NCI-H524 (cell line): ENCODE measurements around the gene PPARA.
A peak's percentile ranks its signal among the peaks of the same experiment; 100 is the strongest.
"Not testable (repeated sequence)": the region's sequence is repeated elsewhere in the genome, so short reads cannot be mapped to it uniquely, and the experiment has no call there.

ENCODE experiments used
- DNase-seq, 2 experiments: peaks; one replicate each; lab custom pipeline; 2025; lab: John Stamatoyannopoulos, UW

PPARA gene

DNA sequence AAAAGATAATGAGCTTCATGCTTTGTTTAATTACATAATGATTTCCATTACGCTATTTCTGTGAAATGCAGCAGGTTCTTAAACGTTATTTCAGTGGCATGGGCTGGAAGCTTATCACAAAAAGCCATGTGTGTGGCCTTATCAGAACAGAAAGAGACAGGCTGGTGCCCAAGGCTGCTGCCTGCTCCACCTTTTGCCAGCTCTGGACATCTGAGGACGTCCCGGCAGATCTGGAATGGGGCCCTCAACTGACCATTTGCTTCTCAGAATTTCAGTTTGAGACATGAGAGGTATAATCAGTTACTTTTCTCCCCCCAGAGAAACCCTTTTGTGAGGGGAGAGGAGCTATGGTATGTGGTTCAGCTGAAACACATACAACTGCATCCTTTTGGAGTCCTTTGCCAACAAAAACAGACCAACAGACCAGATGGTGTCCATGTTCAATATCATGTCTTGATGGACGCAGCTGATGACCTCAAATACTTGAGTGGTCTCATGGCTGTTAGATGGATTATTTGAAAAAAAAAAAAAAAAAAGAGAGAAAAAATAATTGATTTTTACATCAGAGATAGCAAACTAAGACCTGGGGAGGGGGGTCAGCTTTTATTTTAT is 91.2 kb downstream of the PPARA start:
- DNase-seq, result no peak

GRCh38 chr22:46242076-46242475 is 91.8 kb downstream of the PPARA start:
- DNase-seq, result no peak

- DNase-seq, result no peak
Observed at GRCh38 chr22:46244771-46245170, 94.4 kb downstream of the PPARA start.

DNA sequence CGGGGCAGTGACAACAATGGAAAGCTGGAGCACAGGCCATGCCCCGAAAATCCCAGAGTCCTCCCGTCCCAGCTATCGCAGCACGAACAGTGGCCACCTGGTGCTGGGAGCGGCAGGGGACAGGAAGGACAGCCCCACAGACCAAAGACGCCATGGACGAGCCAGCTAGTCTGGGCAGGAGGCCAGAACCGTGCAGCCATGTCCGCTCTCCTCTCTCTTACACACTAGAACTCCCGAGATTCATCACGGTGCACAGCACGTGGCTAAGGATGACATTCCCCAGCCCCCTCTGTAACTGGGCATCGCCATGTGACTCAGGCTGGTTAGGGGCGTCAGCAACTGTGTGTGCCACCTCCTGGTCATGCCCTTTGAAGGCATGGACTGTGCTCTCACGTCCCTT is 95.2 kb downstream of the PPARA start:
- no peak for DNase-seq

DNA sequence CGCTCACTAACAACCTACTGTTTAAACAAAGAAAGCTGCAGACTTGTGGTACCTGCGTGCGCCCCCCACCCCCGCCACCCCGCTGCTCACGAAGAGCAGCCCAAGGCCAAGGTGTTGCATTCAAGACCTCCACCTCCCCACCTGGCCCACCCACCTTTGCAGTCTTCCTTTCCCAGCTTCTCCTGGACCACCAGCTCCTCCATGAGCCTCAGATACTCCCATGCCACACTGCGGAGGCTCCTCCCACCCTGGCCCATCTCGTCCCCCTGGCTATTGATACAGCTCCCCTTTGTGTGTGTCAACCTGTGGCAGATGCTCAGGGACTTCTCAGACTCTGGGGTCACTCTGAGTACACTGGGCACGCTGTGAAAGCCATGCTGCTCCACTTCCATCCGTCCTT is 95.9 kb downstream of the PPARA start:
- DNase-seq, result no peak

DNA sequence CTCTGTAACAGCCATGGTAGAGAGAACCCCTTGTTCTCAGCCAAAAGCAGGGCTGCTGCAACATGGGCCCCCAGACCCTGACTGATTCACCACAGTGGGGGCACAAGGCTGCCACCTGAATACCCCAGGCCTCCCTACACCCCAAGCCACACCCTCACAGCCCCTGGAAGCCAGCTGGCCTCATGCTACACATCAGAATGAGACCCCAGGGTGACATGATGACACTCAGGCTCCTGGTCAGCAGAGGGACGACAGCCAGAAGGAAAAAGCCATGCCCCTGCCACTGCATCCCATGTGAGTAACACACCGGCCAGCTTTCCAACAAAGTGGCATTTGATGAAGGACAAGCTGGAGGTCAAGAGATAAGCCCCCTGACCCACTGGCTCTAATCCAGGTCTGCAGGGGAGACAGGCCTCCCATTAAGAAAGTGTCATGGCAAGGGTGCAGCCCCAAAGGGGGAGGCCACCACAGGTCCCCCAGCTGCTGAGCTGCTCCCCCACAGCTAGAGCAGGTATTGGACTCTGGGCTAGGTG is 97.2 kb downstream of the PPARA start:
- no peak for DNase-seq

DNA sequence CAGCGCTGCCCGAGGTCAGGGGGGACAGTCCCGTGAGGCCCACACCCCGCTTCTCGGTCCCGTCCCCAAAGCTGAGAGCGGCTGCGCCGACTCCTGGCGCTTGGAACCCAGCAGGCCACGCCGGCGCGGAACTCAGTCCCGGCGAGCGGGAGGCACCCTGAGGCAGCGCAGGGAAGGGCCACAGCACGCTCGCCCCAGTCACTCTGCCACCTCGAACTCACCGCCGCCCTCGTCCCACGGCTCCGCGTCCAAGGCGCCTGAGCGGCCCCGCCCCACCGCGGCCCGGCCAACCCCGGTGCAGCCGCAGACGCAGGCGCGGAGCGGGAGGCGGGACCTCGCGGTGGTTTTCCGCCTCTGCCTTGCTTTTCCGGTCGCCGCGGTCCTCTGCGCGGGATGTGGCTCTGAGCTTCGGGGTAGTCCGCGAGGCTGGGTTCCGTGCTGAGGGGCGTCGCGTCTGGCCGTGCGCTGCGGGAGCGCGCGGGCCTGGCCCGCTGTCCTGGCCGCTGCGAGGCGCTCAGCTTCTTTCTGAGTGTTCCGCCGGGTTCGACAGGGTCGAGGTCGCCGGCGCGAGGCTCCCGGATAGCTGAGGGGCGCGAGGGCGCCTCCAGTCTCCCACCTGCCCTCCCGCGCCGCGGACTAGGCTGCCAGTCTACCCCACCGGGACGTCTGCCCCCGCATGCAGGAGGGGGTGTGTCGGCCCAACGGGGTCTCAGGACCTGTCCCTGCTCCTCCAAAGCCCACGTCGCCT is 99.9 kb downstream of the PPARA start, which contains the start of gene CDPF1:
CDPF1 (minus strand) TSS at position 259 of the 748 bp plus-strand sequence. CDS start 2,009 bp downstream, outside the sequence.
- peak; percentile 49 to 87 for DNase-seq

GRCh38 chr22:46250783-46251125 is 100.4 kb downstream of the PPARA start:
- DNase-seq, result no peak

DNA sequence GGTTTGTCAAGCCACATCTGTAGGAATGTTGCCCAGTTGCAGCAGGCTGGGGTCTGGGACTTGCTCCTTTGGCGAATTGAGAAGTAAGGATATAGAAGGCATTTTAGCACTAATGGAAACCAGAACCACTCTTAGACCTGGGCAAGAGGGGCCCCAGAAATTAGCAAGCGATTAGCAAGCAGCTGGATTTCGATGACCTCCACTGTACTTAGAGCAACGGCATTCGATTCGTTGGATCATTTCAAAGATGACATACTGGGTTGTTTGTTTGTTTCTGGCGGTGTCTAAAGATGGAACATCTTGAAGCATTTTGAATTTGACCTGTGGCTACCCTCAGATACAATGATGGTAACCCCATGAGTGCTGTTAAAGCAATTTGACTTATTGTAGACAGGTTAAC is 100.9 kb downstream of the PPARA start:
- no peak for DNase-seq

DNA sequence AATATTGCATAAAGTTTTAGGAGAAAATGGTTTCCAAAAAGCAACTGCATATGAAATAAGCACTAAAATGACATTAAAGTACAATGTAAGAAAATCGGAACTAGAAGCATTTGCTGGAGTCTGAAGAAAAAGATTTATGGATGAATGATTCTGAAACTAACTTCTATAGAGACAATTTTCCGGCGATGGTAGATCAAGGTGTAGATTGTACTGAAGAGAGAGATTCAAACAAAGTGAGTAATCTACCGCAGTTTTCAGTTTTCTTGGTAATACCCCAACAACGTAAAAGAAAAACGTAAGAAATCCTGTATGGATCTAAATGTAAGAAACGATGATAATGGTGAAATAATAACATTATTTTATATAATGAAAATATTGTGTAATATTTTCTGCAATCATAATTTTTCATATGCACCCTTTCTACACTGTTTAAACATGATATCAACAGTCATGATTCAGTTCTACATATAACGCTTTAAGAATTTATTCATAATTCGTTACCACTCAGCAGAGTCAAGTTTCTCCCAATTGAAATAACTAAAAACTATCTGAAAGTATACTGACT is 101.6 kb downstream of the PPARA start:
- no peak for DNase-seq

- no peak for DNase-seq
Observed at GRCh38 chr22:46256358-46256958, 106.1 kb downstream of the PPARA start.

DNA sequence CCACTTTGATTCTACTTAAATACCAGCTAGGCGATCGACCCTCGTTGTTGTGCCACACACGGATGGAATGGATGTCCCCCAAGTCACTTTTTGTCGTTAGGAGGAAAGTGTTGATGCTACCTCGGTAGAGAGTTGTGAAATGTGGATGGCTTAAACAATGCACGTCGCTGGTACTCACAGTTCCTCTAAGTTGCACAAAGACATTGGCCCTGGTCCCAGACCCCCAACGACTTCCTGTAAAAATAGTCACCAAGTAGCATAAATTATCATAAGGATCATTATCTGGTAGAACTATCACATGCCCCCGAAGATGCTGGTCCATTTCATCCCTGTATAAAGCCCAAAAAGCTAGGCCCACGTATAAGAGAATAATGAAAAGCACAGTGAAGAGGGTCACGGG is 109.0 kb downstream of the PPARA start:
- no peak for DNase-seq

GRCh38 chr22:46260038-46260437 is 109.7 kb downstream of the PPARA start:
- no peak for DNase-seq

DNA sequence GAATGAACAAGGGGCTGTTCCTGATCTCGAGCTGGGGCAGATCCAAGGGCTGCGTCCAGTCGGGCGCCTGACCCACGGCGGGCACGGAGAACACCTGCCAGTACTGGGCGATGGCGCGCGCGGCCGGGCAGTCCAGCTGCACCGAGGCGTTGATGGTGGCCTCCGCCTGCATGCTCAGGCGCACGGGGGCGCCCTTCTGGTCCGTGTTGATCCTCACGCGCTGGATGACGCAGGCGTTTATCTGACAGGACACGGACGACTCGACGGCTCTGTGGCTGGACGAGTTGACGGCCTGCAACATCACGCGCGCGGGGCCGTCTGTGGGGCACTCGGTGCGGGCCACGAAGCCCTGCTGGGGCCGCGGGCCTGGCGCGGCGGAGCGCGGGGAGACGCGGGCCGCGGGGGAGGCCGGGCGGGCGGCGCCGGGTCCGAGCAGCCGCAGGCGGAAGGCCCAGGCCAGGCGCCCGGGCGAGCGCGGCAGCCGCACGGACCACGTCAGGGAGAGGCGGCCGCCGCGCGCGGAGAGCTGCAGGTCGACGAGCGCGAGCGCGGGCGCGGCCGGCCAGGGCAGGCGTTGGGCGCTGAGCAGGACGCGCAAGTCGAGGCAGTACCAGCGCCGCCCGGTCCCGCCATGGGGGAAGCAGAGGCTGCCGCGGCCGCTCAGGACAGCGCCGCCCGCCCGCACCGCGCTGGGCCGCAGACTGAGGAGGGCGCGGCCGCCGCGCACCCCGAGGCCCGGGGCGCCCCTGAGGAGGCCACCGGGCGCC is 112.3 kb downstream of the PPARA start:
- DNase-seq, result peak; percentile 3 to 40

DNA sequence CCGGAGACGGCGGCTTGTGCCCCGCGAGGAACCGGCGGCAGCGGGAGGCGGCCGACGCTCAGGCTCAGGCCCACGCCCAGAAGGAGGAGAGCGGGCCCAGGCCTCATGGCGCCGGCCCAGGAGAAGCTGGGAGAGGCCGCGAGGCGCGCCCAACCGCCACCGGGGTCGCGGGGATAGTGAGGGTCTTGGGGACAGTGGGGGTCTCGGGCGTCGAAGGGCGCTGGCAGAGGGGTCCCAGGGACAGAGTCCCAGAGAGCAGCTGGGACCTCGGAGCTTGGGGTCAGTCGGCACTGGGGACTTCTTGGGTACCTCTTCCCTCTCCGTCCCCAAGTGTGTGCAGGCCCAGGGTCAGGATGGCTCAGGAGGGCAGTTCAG is 112.9 kb downstream of the PPARA start, which contains the start of gene PKDREJ:
PKDREJ (minus strand) TSS at position 128 of the 375 bp plus-strand sequence; CDS start at position 107, 21 bp downstream.
- DNase-seq, result no peak

- not testable (repeated sequence) for DNase-seq
Observed at GRCh38 chr22:46264520-46264919, 114.2 kb downstream of the PPARA start.

- DNase-seq, result not testable (repeated sequence)
Observed at GRCh38 chr22:46265627-46266026, 115.3 kb downstream of the PPARA start.

- peak; percentile 47 to 58 for DNase-seq
Observed at GRCh38 chr22:46267431-46268279, 117.3 kb downstream of the PPARA start, which contains the start of gene TTC38. Gene TTC38 (plus strand): TSS chr22:46268008. CDS start chr22:46268040, 32 bp downstream.

DNA sequence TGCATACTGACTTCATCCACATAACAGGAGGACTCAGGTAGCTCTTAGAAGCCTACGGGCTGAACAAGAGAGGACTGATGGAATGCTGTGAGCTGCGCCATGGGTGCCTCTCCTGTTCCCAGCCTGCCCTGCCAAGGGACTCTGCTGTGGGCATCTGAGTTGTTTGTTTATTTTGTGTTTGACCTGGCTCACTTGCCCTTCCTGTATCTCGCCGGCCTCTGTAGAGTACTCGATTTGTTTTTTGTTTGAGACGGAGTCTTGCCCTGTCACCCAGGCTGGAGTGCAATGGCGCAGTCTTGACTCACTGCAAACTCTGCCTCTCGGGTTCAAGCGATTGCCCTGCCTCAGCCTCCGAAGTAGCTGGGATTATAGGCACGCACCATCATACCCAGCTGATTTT is 119.2 kb downstream of the PPARA start:
- DNase-seq, result no peak

DNA sequence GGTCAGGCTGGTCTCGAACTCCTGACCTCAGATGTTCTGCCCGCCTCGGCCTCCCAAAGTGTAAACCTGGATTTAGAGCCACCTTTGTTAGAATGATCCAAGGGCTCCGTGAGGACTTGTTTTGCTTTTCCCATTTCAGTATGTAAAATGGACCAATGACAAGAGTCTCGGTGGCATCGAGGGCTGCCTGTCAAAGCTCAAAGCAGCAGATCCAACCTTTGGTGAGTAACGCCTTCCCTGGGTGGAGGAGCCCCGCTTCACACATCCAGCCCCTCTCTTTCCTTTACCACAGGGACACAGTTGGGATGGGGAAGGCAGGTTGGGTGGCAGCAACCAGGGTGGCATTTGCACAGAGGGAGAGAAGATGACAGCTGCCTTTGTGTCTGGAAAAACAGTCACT is 121.9 kb downstream of the PPARA start:
- DNase-seq, result no peak
